ENCODE results near the gene ESRRG. TPM values are rescaled to one million over a fixed set of nuclear protein-coding genes. Genes with fewer than 3 reads are reported as not detected.

ESRRG gene
- total and polyA plus RNA-seq, 2 donors (not counting 1 experiment from before 2014, with no cell fraction given), result 0.06 TPM; not detected in 1

- no CpG with 5 or more reads among the region's 1 CpG for WGBS (ENCODE audit: insufficient coverage)
- ATAC-seq (ENCODE audit: low read depth) (no peak), DNase-seq (no peak)
- Mint-ChIP-seq H3K4me1 (no peaks in the 10 kb centered on the region), H3K27me3 (no peaks in the 10 kb centered on the region), H3K9me3 (ENCODE audit: insufficient read depth) (peaks cover 7% of the 10 kb centered on the region), H3K27ac (no peak overlapping the region), H3K4me3 (no peak overlapping the region)
- Histone ChIP-seq H3K4me1 (ENCODE audit: control insufficient read depth in 2 of 2, insufficient read depth in 2 of 2, low read length in 2 of 2) (no peaks in the 10 kb centered on the region), H3K9me3 (ENCODE audit: control extremely low read depth in 1 of 3, control insufficient read depth in 2 of 3, insufficient read depth in 1 of 3, low read length in 2 of 3) (peaks cover 0 to 4% (median 0%) of the 10 kb centered on the region in 3 donors), H3K79me2 (ENCODE audit: control insufficient read depth, insufficient read depth, low read length) (no peaks in the 10 kb centered on the region), H2AFZ (ENCODE audit: insufficient read depth, low read depth, low read length, poor library complexity, severe bottlenecking) (no peak overlapping the region), H4K20me1 (ENCODE audit: control insufficient read depth, insufficient read depth, low read length, poor library complexity, severe bottlenecking) (no peaks in the 10 kb centered on the region), H3K36me3 (replicated peaks in 1 of 2; ENCODE audit: control extremely low read depth in 1 of 2, control insufficient read depth in 1 of 2, extremely low read depth in 1 of 2, insufficient read depth in 2 of 2, low read length in 1 of 2) (no peaks in the 10 kb centered on the region), H3K27me3 (replicated peaks in 1 of 4; ENCODE audit: control extremely low read depth in 1 of 4, control insufficient read depth in 3 of 4, insufficient read depth in 4 of 4, low read length in 3 of 4) (no peaks in the 10 kb centered on the region), H3K4me2 (replicated peaks; ENCODE audit: low read depth, low read length, poor library complexity, severe bottlenecking) (no peak overlapping the region), H3K27ac (ENCODE audit: low read length in 2 of 2) (no peak overlapping the region), H3K9ac (ENCODE audit: low read length) (no peak overlapping the region), H3K4me3 (ENCODE audit: control extremely low read depth in 1 of 5, extremely low read depth in 1 of 5, insufficient read depth in 1 of 5, low read depth in 2 of 5, low read length in 4 of 5) (no peak overlapping the region)
- ChIA-PET CTCF (no interaction called here), POLR2A (no interaction called here)
- TF ChIP-seq, protein P1, sequence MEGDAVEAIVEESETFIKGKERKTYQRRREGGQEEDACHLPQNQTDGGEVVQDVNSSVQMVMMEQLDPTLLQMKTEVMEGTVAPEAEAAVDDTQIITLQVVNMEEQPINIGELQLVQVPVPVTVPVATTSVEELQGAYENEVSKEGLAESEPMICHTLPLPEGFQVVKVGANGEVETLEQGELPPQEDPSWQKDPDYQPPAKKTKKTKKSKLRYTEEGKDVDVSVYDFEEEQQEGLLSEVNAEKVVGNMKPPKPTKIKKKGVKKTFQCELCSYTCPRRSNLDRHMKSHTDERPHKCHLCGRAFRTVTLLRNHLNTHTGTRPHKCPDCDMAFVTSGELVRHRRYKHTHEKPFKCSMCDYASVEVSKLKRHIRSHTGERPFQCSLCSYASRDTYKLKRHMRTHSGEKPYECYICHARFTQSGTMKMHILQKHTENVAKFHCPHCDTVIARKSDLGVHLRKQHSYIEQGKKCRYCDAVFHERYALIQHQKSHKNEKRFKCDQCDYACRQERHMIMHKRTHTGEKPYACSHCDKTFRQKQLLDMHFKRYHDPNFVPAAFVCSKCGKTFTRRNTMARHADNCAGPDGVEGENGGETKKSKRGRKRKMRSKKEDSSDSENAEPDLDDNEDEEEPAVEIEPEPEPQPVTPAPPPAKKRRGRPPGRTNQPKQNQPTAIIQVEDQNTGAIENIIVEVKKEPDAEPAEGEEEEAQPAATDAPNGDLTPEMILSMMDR (IDR thresholded peaks at IDR 0.05), result no peak
- no peak for TF ChIP-seq EZH2 (IDR thresholded peaks at IDR 0.05; ENCODE audit: borderline replicate concordance, insufficient read depth, low read depth, low read length, poor library complexity, severe bottlenecking)
- intact Hi-C loops (cut with micrococcal nuclease), result no loop called here
These were observed 239.4 kb downstream of the ESRRG start for GRCh38 chr1:216483672-216484401.

- Mint-ChIP-seq H3K4me1 (no peaks in the 10 kb centered on the region), H3K27me3 (no peaks in the 10 kb centered on the region), H3K9me3 (ENCODE audit: insufficient read depth) (peaks cover 7% of the 10 kb centered on the region), H3K4me3 (no peak overlapping the region), H3K27ac (no peak overlapping the region)
- no peak for TF ChIP-seq EZH2 (IDR thresholded peaks at IDR 0.05; ENCODE audit: borderline replicate concordance, insufficient read depth, low read depth, low read length, poor library complexity, severe bottlenecking)
- TF ChIP-seq, protein P1 (IDR thresholded peaks at IDR 0.05), result no peak
- H2AFZ ChIP-seq (ENCODE audit: insufficient read depth, low read depth, low read length, poor library complexity, severe bottlenecking), result no peak overlapping the region
- no peaks in the 10 kb centered on the region for H4K20me1 ChIP-seq (ENCODE audit: control insufficient read depth, insufficient read depth, low read length, poor library complexity, severe bottlenecking)
- ATAC-seq (ENCODE audit: low read depth) (no peak), DNase-seq (no peak)
- H3K9ac ChIP-seq (ENCODE audit: low read length), result no peak overlapping the region
- POLR2A ChIA-PET, result no interaction called here
- CTCF ChIA-PET, result no interaction called here
- intact Hi-C loops (cut with micrococcal nuclease), result no loop called here
- H3K4me2 ChIP-seq (replicated peaks; ENCODE audit: low read depth, low read length, poor library complexity, severe bottlenecking), result no peak overlapping the region
- no peak overlapping the region for H3K27ac ChIP-seq (ENCODE audit: low read length in 2 of 2)
- 6% methylated on average over 1 of the region's 3 CpGs for WGBS (ENCODE audit: insufficient coverage)
- no peaks in the 10 kb centered on the region for H3K79me2 ChIP-seq (ENCODE audit: control insufficient read depth, insufficient read depth, low read length)
- H3K4me1 ChIP-seq (ENCODE audit: control insufficient read depth in 2 of 2, insufficient read depth in 2 of 2, low read length in 2 of 2), result no peaks in the 10 kb centered on the region
- H3K9me3 ChIP-seq (ENCODE audit: control extremely low read depth in 1 of 3, control insufficient read depth in 2 of 3, insufficient read depth in 1 of 3, low read length in 2 of 3), result peaks cover 0 to 4% (median 0%) of the 10 kb centered on the region in 3 donors
- no peaks in the 10 kb centered on the region for H3K27me3 ChIP-seq (replicated peaks in 1 of 4; ENCODE audit: control extremely low read depth in 1 of 4, control insufficient read depth in 3 of 4, insufficient read depth in 4 of 4, low read length in 3 of 4)
- no peak overlapping the region for H3K4me3 ChIP-seq (ENCODE audit: control extremely low read depth in 1 of 5, extremely low read depth in 1 of 5, insufficient read depth in 1 of 5, low read depth in 2 of 5, low read length in 4 of 5)
- H3K36me3 ChIP-seq (replicated peaks in 1 of 2; ENCODE audit: control extremely low read depth in 1 of 2, control insufficient read depth in 1 of 2, extremely low read depth in 1 of 2, insufficient read depth in 2 of 2, low read length in 1 of 2), result no peaks in the 10 kb centered on the region
These were observed 240.6 kb downstream of the ESRRG start for GRCh38 chr1:216482620-216483019.
